HepG2 (cell line): ENCODE data around the gene SLC22A5. TPM values are rescaled to one million over a fixed set of nuclear protein-coding genes. Genes with fewer than 3 reads are reported as not detected.

ENCODE experiments used
- ATAC-seq: fragments of 200-7000 bp; cut with Tn5 transposase; 3 replicates; pipeline ENCODE4 v1.9.1; 2020; ENCODE audit warnings: mild to moderate bottlenecking, moderate library complexity
- BruUV-seq: library from RNA; stranded (reverse); fragments of 400-500 nt; replicated peaks from 2 replicates; lab custom pipeline; 2021; lab: Mats Ljungman, UMichigan
- CTCF ChIA-PET: fragments of 300-600 bp; formaldehyde crosslinking; extraction: SDS; loops from one replicate; lab custom pipeline; 2021; ENCODE audit warnings: low total read pairs, inconsistent platforms, low intra/inter-chr PET ratio; lab: Yijun Ruan, JAX
- POLR2A ChIA-PET: fragments of 350-600 bp; sonication (Branson Sonifier 250); formaldehyde crosslinking; loops from one replicate; lab custom pipeline; 2020; ENCODE audit warnings: antibody characterized with exemption, inconsistent platforms; lab: Yijun Ruan, JAX
- DNase-seq: peaks from one replicate; pipeline ENCODE4 v3.0.0-alpha.2; 2015; ENCODE audit warnings: low spot score
- FAIRE-seq: peaks from 3 replicates; lab custom pipeline; 2011; peaks lifted over from hg19 to GRCh38; lab: Jason Lieb, UNC
- H2AFZ ChIP-seq: one replicate; pipeline ENCODE4 v1.6.1; 2011; ENCODE audit warnings: low read length, inconsistent platforms
- H3K27ac ChIP-seq: fragments of 300-600 bp; 3 replicates; pipeline ENCODE4 v1.8.0; 2011; ENCODE audit warnings: mixed run types, mild to moderate bottlenecking, mixed read lengths, low read length, inconsistent platforms; ENCODE audit not compliant: insufficient read depth; ENCODE audit errors: extremely low read length
- H3K27me3 ChIP-seq, 2 experiments: fragments of 200-600 bp in 1 of 2; 2 replicates in 1 of 2; 3 replicates in 1 of 2; pipeline versions ENCODE4 v1.6.0 to v1.8.0; 2011; ENCODE audit warnings: low read length in 2 of 2, mild to moderate bottlenecking in 2 of 2, moderate library complexity in 2 of 2, inconsistent platforms in 1 of 2; ENCODE audit not compliant: insufficient read depth in 2 of 2, control insufficient read depth in 1 of 2
- H3K36me3 ChIP-seq, 2 experiments: fragments of 200-600 bp in 1 of 2; replicated peaks in 1 of 2; 2 replicates in 1 of 2; 3 replicates in 1 of 2; pipeline versions ENCODE4 v1.5.1 to v1.8.0; 2011; ENCODE audit warnings: low read length in 2 of 2, inconsistent platforms in 1 of 2; ENCODE audit not compliant: insufficient read depth in 2 of 2, control insufficient read depth in 1 of 2
- H3K4me1 ChIP-seq: 2 replicates; pipeline ENCODE4 v1.5.1; 2012; ENCODE audit warnings: low read length, inconsistent platforms; ENCODE audit not compliant: insufficient read depth
- H3K4me2 ChIP-seq: 2 replicates; pipeline ENCODE4 v1.6.0; 2011; ENCODE audit warnings: low read depth, low read length, inconsistent platforms
- H3K4me3 ChIP-seq, 3 experiments: fragments of 200-600 bp in 1 of 3; sonication (generic), shearing (Covaris generic) in 1 of 3; replicated peaks in 1 of 3; 2 replicates each; pipeline ENCODE4 v1.5.1; 2011 to 2016; ENCODE audit warnings: low read length in 3 of 3, inconsistent platforms in 2 of 3, low read depth in 2 of 3, mild to moderate bottlenecking in 2 of 3, control low read depth in 1 of 3, mixed read lengths in 1 of 3; ENCODE audit not compliant: insufficient read depth in 1 of 3
- H3K79me2 ChIP-seq: one replicate; pipeline ENCODE4 v1.6.1; 2011; ENCODE audit warnings: low read length, inconsistent platforms; ENCODE audit not compliant: insufficient read depth
- H3K9ac ChIP-seq: 2 replicates; pipeline ENCODE4 v1.6.0; 2011; ENCODE audit warnings: mild to moderate bottlenecking, low read depth, low read length, inconsistent platforms; ENCODE audit not compliant: insufficient read depth
- H3K9me3 ChIP-seq: 2 replicates; pipeline ENCODE4 v1.5.1; 2012; ENCODE audit warnings: mild to moderate bottlenecking, low read length
- H4K20me1 ChIP-seq: 2 replicates; pipeline ENCODE4 v1.6.0; 2011; ENCODE audit warnings: inconsistent platforms, mild to moderate bottlenecking, low read length, moderate library complexity; ENCODE audit not compliant: insufficient read depth
- ATAD3A ChIP-seq: sonication (generic); formaldehyde crosslinking; IDR thresholded peaks from 2 replicates; pipeline ENCODE4 v1.4.0; 2020; ENCODE audit warnings: missing genetic modification reagents
- CENPT ChIP-seq: sonication (generic); formaldehyde crosslinking; IDR thresholded peaks from 2 replicates; pipeline ENCODE4 v1.8.0; 2022; ENCODE audit warnings: low read depth, mild to moderate bottlenecking, moderate library complexity, missing genetic modification reagents
- DMAP1 ChIP-seq: IDR thresholded peaks from 2 replicates; pipeline ENCODE4 v1.6.1; 2016
- KLF9 ChIP-seq: IDR thresholded peaks from 2 replicates; pipeline ENCODE4 v1.6.1; 2016; ENCODE audit warnings: low read depth
- NFIC ChIP-seq: IDR thresholded peaks from 2 replicates; pipeline ENCODE4 v1.6.1; 2012; ENCODE audit warnings: mild to moderate bottlenecking, low read length, inconsistent platforms
- PLRG1 ChIP-seq: fragments of 450-650 bp; conservative IDR thresholded peaks from 2 replicates; pipeline ENCODE4 v1.6.1; 2016
- RFX1 ChIP-seq: fragments of 450-650 bp; IDR thresholded peaks from 2 replicates; pipeline ENCODE4 v1.6.1; 2017
- SP140L ChIP-seq: sonication (generic); formaldehyde crosslinking; IDR thresholded peaks from 2 replicates; pipeline ENCODE4 v1.4.0; 2020; ENCODE audit warnings: missing genetic modification reagents, borderline replicate concordance
- SP2 ChIP-seq: sonication (generic); formaldehyde crosslinking; IDR thresholded peaks from 2 replicates; pipeline ENCODE4 v1.5.1; 2020; ENCODE audit warnings: mild to moderate bottlenecking, missing genetic modification reagents
- ZBTB38 ChIP-seq: sonication (generic); formaldehyde crosslinking; IDR thresholded peaks from 2 replicates; pipeline ENCODE4 v1.5.1; 2020; ENCODE audit warnings: mild to moderate bottlenecking, missing genetic modification reagents
- ZNF160 ChIP-seq: sonication (generic); formaldehyde crosslinking; IDR thresholded peaks from 2 replicates; pipeline ENCODE4 v1.8.0; 2022; ENCODE audit warnings: mild to moderate bottlenecking, inconsistent platforms, missing genetic modification reagents
- ZNF225 ChIP-seq: sonication (generic); formaldehyde crosslinking; IDR thresholded peaks from 2 replicates; pipeline ENCODE4 v1.4.0; 2020; ENCODE audit warnings: mild to moderate bottlenecking, missing genetic modification reagents
- ZNF33A ChIP-seq: sonication (generic); formaldehyde crosslinking; IDR thresholded peaks from 2 replicates; pipeline ENCODE4 v1.5.1; 2020; ENCODE audit warnings: missing genetic modification reagents, mild to moderate bottlenecking, moderate library complexity, borderline replicate concordance
- ZNF547 ChIP-seq: sonication (generic); formaldehyde crosslinking; IDR thresholded peaks from 2 replicates; pipeline ENCODE4 v1.5.1; 2020; ENCODE audit warnings: mild to moderate bottlenecking, missing genetic modification reagents
- ZNF672 ChIP-seq: sonication (generic); formaldehyde crosslinking; IDR thresholded peaks from 2 replicates; pipeline ENCODE4 v1.8.1; 2022; ENCODE audit warnings: missing genetic modification reagents
- WGBS: methylation state at CpG from one replicate; pipeline ENCODE4 v1.1.6; 2017; ENCODE audit warnings: low lambda C conversion rate; 5-methylcytosine and 5-hydroxymethylcytosine counted together
- in situ Hi-C: cut with HindIII; loops from 2 replicates; pipeline ENCODE4 v1.10.0; 2017; ENCODE audit warnings: low pct_unique_long_range_greater_than_20kb; ENCODE audit not compliant: extremely low pct_ligation_motif_present
- intact Hi-C: fragments of 100-400 bp; cut with micrococcal nuclease; formaldehyde crosslinking; loops from one replicate; pipeline ENCODE4 v1.10.0; 2022; ENCODE audit not compliant: unreplicated experiment
- polyA plus RNA-seq, 8 experiments: library from polyadenylated mRNA; depleted of rRNA in 3 of 8; stranded (reverse) in 7 of 8; unstranded in 1 of 8; fragments of >200 nt; fragmentation: Illumina TruSeq in 4 of 8; extraction: Trizol in 4 of 8; gene quantifications; 2 replicates each; pipeline versions ENCODE4 v1.2.1 to v1.2.3, GENCODE V29; 2011 to 2016; ENCODE audit warnings: low read depth in 4 of 8, missing spikeins in 1 of 8, mixed read lengths in 1 of 8; ENCODE audit not compliant: insufficient read depth in 1 of 8
- total RNA-seq, 5 experiments: library from RNA; depleted of rRNA; stranded (reverse); fragments of >200 nt; fragmentation: Illumina TruSeq; extraction: Trizol; gene quantifications; 2 replicates each; pipeline ENCODE4 v1.2.3, GENCODE V29; 2016; ENCODE audit warnings: low read depth in 1 of 5
- TF ChIP-seq, protein P1 (sequence below): sonication (generic); formaldehyde crosslinking; IDR thresholded peaks from 2 replicates; pipeline ENCODE4 v1.8.0; 2022; ENCODE audit warnings: mild to moderate bottlenecking, missing genetic modification reagents, moderate library complexity
- TF ChIP-seq, protein P2 (sequence below): IDR thresholded peaks from 2 replicates; pipeline ENCODE4 v1.6.1; 2016; ENCODE audit warnings: low read depth, borderline replicate concordance
- TF ChIP-seq, protein P3 (sequence below): sonication (generic); formaldehyde crosslinking; IDR thresholded peaks from 2 replicates; pipeline ENCODE4 v1.4.0; 2020; ENCODE audit warnings: missing genetic modification reagents, borderline replicate concordance
- TF ChIP-seq, protein P4 (sequence below): sonication (generic); formaldehyde crosslinking; IDR thresholded peaks from 2 replicates; pipeline ENCODE4 v1.5.0; 2020; ENCODE audit warnings: missing genetic modification reagents
- TF ChIP-seq, protein P5 (sequence below): sonication (generic); formaldehyde crosslinking; IDR thresholded peaks from 2 replicates; pipeline ENCODE4 v1.8.1; 2023; ENCODE audit warnings: mild to moderate bottlenecking, missing genetic modification reagents

Gene SLC22A5
- total and polyA plus RNA-seq, 2 of the 13 experiments (the other 11 are each of a cell fraction or from before 2014, with no cell fraction given), result 7.1 to 15.1 TPM

DNA sequence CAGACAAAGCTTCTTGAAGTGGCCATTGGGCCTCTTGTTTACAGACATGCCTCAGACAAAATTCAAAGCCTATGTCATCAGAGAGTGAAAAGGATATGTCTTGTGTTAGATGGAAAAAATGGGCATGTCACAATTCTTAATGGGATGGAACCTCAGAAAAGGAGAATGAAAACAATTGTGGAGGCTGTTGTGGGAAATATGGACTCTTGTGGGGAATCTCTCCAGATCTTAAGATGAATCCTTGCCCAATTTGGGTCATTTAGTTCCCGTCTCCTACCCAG, 19.5 kb downstream of the SLC22A5 start (continued):
- TF ChIP-seq, protein P1, sequence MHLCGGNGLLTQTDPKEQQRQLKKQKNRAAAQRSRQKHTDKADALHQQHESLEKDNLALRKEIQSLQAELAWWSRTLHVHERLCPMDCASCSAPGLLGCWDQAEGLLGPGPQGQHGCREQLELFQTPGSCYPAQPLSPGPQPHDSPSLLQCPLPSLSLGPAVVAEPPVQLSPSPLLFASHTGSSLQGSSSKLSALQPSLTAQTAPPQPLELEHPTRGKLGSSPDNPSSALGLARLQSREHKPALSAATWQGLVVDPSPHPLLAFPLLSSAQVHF, result no peak
- TF ChIP-seq PLRG1 (no peak), ZNF225 (CRISPR knock-in tag) (no peak), SP2 (no peak), ZNF160 (CRISPR knock-in tag) (no peak), ZNF33A (no peak)

DNA sequence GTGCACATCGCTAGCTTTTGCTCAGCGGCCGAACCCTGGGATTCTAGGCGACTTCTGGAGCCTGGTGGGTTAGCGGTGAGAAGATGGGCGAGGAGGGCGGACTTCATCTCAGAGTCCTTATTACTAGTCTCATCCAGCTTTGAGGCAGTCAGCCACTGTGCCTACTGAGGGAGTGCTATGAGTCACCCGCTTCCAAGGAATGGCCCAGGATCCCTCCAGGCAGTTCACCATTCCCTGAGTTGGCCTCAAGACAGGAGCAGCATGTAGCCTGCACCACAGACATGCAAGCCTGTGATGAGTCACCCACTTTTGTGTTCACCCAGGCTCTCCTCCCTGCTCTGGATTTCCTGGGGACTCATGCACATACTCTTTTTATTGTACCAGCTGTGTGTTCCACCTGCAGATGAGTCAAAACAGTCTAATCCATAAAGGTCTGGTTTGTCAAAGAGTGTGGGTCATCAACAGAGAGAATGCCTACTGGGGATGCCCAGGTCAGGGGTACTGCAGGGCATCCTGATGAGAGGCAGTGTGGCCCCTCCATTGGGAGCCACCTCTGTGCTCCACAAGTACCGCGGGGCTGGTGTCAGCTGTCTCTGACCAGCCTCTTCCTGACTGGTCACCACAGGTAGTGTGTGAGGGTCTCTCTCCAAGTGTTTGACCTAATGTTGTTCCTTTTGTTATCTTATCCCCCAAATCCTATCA, 20.2 kb downstream of the SLC22A5 start:
- H3K4me2 ChIP-seq, result no peak overlapping the region
- TF ChIP-seq ZNF547 (no peak), ZNF672 (CRISPR knock-in tag) (no peak), KLF9 (CRISPR knock-in tag) (no peak), SP140L (CRISPR knock-in tag) (no peak), ZBTB38 (CRISPR knock-in tag) (no peak), NFIC (no peak), RFX1 (no peak), CENPT (CRISPR knock-in tag) (no peak), DMAP1 (CRISPR knock-in tag) (no peak), ATAD3A (CRISPR knock-in tag) (no peak)
- TF ChIP-seq, protein P2, sequence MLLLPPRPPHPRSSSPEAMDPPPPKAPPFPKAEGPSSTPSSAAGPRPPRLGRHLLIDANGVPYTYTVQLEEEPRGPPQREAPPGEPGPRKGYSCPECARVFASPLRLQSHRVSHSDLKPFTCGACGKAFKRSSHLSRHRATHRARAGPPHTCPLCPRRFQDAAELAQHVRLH, result no peak
- TF ChIP-seq, protein P3, sequence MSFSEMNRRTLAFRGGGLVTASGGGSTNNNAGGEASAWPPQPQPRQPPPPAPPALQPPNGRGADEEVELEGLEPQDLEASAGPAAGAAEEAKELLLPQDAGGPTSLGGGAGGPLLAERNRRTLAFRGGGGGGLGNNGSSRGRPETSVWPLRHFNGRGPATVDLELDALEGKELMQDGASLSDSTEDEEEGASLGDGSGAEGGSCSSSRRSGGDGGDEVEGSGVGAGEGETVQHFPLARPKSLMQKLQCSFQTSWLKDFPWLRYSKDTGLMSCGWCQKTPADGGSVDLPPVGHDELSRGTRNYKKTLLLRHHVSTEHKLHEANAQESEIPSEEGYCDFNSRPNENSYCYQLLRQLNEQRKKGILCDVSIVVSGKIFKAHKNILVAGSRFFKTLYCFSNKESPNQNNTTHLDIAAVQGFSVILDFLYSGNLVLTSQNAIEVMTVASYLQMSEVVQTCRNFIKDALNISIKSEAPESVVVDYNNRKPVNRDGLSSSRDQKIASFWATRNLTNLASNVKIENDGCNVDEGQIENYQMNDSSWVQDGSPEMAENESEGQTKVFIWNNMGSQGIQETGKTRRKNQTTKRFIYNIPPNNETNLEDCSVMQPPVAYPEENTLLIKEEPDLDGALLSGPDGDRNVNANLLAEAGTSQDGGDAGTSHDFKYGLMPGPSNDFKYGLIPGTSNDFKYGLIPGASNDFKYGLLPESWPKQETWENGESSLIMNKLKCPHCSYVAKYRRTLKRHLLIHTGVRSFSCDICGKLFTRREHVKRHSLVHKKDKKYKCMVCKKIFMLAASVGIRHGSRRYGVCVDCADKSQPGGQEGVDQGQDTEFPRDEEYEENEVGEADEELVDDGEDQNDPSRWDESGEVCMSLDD (CRISPR knock-in tag), result no peak
- TF ChIP-seq, protein P4, sequence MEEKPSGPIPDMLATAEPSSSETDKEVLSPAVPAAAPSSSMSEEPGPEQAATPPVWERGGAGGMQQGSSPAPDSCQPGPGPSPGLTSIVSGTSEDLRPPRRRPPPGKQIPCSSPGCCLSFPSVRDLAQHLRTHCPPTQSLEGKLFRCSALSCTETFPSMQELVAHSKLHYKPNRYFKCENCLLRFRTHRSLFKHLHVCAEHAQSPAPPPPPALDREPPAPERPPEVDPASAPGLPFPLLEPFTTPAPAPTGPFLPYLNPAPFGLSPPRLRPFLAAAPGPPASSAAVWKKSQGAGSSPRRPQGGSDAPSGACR (CRISPR knock-in tag), result no peak
- TF ChIP-seq, protein P5, sequence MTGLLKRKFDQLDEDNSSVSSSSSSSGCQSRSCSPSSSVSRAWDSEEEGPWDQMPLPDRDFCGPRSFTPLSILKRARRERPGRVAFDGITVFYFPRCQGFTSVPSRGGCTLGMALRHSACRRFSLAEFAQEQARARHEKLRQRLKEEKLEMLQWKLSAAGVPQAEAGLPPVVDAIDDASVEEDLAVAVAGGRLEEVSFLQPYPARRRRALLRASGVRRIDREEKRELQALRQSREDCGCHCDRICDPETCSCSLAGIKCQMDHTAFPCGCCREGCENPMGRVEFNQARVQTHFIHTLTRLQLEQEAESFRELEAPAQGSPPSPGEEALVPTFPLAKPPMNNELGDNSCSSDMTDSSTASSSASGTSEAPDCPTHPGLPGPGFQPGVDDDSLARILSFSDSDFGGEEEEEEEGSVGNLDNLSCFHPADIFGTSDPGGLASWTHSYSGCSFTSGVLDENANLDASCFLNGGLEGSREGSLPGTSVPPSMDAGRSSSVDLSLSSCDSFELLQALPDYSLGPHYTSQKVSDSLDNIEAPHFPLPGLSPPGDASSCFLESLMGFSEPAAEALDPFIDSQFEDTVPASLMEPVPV, result no peak

More for the DNA sequence above, 20.2 kb downstream of the SLC22A5 start:
- Histone ChIP-seq H3K4me1 (peaks cover 37% of the 10 kb centered on the region), H3K27me3 (no peaks in the 10 kb centered on the region), H3K9me3 (no peaks in the 10 kb centered on the region), H2AFZ (no peak overlapping the region), H3K79me2 (no peaks in the 10 kb centered on the region), H3K27ac (no peak overlapping the region), H3K36me3 (peaks cover 3 to 4% of the 10 kb centered on the region in 2 experiments; a peak in 4 of 5 replicates), H3K4me3 (no peak overlapping the region), H4K20me1 (no peaks in the 10 kb centered on the region), H3K9ac (no peak overlapping the region)
- POLR2A ChIA-PET, result no interaction called here
- no TSS peak for BruUV-seq
- CTCF ChIA-PET, result no interaction called here
- intact Hi-C loops, result loop anchor here (5.0 kb wide), 1 partner anchor 288 kb away; no protein-coding TSS in a partner anchor
- FAIRE-seq, result no peak
- 100% methylated on average over 8 of the region's 10 CpGs for WGBS
- ATAC-seq, result no peak
- in situ Hi-C loops, result loop anchor here (10.0 to 25.0 kb wide), 2 partner anchors 105 to 273 kb away; partner anchors contain the start of genes IL13, IL4 and IRF1
- DNase-seq, result no peak
